ENCODE measurements around the gene C1QTNF1.
"Not testable (repeated sequence)": the region's sequence is repeated elsewhere in the genome, so short reads cannot be mapped to it uniquely, and the experiment has no call there.

C1QTNF1 gene

GRCh38 chr17:79023180-79023705 is 726 bp upstream of the C1QTNF1 start:
- DNase-seq (ENCODE audit: low read depth, low spot score): no peak

GRCh38 chr17:79024901-79025737 is 1.1 kb downstream of the C1QTNF1 start:
- no peak for DNase-seq (ENCODE audit: low read depth, low spot score)

- no peak for DNase-seq (ENCODE audit: low read depth, low spot score)
Measured at GRCh38 chr17:79026376-79027273, 2.7 kb downstream of the C1QTNF1 start.

- DNase-seq (ENCODE audit: low read depth, low spot score): no peak
Measured at GRCh38 chr17:79027274-79027924, 3.4 kb downstream of the C1QTNF1 start.

- DNase-seq (ENCODE audit: low read depth, low spot score): no peak
Measured at GRCh38 chr17:79027925-79028491, 4.0 kb downstream of the C1QTNF1 start.

GRCh38 chr17:79028496-79029326 is 4.7 kb downstream of the C1QTNF1 start:
- DNase-seq (ENCODE audit: low read depth, low spot score): no peak

- DNase-seq (ENCODE audit: low read depth, low spot score): no peak
Measured at GRCh38 chr17:79029327-79030009, 5.5 kb downstream of the C1QTNF1 start.

GRCh38 chr17:79030636-79031035 is 6.7 kb downstream of the C1QTNF1 start:
- DNase-seq (ENCODE audit: low read depth, low spot score): not testable (repeated sequence)

GRCh38 chr17:79031996-79032875 is 8.3 kb downstream of the C1QTNF1 start:
- DNase-seq (ENCODE audit: low read depth, low spot score): no peak

GRCh38 chr17:79033046-79033616 is 9.2 kb downstream of the C1QTNF1 start:
- DNase-seq (ENCODE audit: low read depth, low spot score): no peak

- no peak for DNase-seq (ENCODE audit: low read depth, low spot score)
Measured at GRCh38 chr17:79033741-79034501, 10.0 kb downstream of the C1QTNF1 start.

GRCh38 chr17:79034931-79035485 is 11.0 kb downstream of the C1QTNF1 start:
- no peak for DNase-seq (ENCODE audit: low read depth, low spot score)

GRCh38 chr17:79035686-79036085 is 11.7 kb downstream of the C1QTNF1 start:
- DNase-seq (ENCODE audit: low read depth, low spot score): no peak

- no peak for DNase-seq (ENCODE audit: low read depth, low spot score)
Measured at GRCh38 chr17:79036181-79036580, 12.2 kb downstream of the C1QTNF1 start.

GRCh38 chr17:79036596-79036995 is 12.6 kb downstream of the C1QTNF1 start:
- no peak for DNase-seq (ENCODE audit: low read depth, low spot score)

- no peak for DNase-seq (ENCODE audit: low read depth, low spot score)
Measured at GRCh38 chr17:79038545-79039135, 14.7 kb downstream of the C1QTNF1 start.

- no peak for DNase-seq (ENCODE audit: low read depth, low spot score)
Measured at GRCh38 chr17:79039171-79039570, 15.2 kb downstream of the C1QTNF1 start.

All from activated CD4-positive, CD25-positive, alpha-beta regulatory T cell treated with anti-CD3 and anti-CD28 coated beads, Interleukin-2, amount 50 U/mL, for 16 hours (primary cell).